Liver (tissue), 3 donors: Measurements from ENCODE around the gene ACOT7.

ENCODE experiments used
- FOXA1 ChIP-seq: IDR thresholded peaks from 2 replicates; pipeline ENCODE4 v1.6.1; 2016; ENCODE audit warnings: antibody characterized with exemption
- RAD21 ChIP-seq, 2 donors: IDR thresholded peaks; 2 replicates each; pipeline ENCODE4 v1.6.1; 2016; ENCODE audit warnings: antibody characterized with exemption in 2 of 2, mild to moderate bottlenecking in 2 of 2
- SP1 ChIP-seq: IDR thresholded peaks from 2 replicates; pipeline ENCODE4 v1.6.1; 2018; ENCODE audit warnings: antibody characterized with exemption, mild to moderate bottlenecking
- TAF1 ChIP-seq: conservative IDR thresholded peaks from 2 replicates; pipeline ENCODE4 v1.6.1; 2016; ENCODE audit warnings: antibody characterized with exemption, mild to moderate bottlenecking
- TF ChIP-seq, protein P1 (sequence below): fragments of 150-350 bp; IDR thresholded peaks from 2 replicates; pipeline ENCODE4 v1.5.1; 2017; ENCODE audit warnings: improper control_type of control experiment, low read depth, low read length; ENCODE audit not compliant: missing input control
- TF ChIP-seq, protein P2 (sequence below): IDR thresholded peaks from 2 replicates; pipeline ENCODE4 v1.6.1; 2016; ENCODE audit warnings: antibody characterized with exemption
- TF ChIP-seq, protein P3 (sequence below): IDR thresholded peaks from 2 replicates; pipeline ENCODE4 v1.6.1; 2016; ENCODE audit warnings: antibody characterized with exemption, mild to moderate bottlenecking
- TF ChIP-seq, protein P4 (sequence below): IDR thresholded peaks from 2 replicates; pipeline ENCODE4 v1.6.1; 2016; ENCODE audit warnings: antibody characterized with exemption
- donor health status: healthy.
- donor health status: healthy.

DNA sequence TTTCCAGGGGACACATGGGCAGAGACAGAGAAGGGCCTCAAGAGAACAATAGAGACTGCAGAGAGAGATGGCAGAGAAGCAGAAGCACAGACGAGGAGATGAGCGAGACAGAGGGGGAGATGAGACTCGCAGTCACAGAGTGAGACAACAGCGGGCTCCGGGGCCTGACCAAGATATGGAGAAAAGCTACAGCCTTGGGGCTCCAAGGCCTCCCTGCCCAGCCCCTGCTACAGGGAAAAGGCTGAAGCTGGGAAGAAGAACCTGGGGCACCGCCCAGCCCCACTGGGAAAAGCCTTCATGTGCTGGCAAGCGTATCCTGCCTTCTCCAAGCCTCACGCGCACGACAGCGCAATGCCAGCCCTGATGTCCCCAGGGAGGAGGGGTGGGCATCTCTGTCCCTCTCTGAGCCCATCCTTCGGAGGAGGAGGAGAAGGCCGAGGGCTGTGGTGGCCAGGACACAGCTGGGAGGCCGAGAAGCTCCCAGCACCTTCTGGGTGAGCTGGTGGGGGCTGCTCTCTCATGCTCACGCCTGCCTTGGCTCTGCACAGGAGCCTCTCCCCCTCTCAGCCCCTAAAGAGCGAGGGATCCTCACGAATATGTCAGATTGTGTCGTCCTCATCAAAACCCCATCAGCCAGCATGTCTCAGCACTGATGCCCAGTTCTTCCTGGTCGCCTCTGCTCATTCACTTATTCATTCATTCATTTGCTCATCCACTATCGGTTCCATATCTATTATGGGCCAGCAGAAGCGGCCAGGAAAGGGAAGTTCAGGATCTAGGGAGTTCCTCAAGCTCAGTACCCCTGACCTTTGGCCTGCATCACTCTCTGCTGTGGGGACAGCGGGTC is 56.6 kb downstream of the ACOT7 start:
- no peak for TF ChIP-seq FOXA1
- TF ChIP-seq, protein P1, sequence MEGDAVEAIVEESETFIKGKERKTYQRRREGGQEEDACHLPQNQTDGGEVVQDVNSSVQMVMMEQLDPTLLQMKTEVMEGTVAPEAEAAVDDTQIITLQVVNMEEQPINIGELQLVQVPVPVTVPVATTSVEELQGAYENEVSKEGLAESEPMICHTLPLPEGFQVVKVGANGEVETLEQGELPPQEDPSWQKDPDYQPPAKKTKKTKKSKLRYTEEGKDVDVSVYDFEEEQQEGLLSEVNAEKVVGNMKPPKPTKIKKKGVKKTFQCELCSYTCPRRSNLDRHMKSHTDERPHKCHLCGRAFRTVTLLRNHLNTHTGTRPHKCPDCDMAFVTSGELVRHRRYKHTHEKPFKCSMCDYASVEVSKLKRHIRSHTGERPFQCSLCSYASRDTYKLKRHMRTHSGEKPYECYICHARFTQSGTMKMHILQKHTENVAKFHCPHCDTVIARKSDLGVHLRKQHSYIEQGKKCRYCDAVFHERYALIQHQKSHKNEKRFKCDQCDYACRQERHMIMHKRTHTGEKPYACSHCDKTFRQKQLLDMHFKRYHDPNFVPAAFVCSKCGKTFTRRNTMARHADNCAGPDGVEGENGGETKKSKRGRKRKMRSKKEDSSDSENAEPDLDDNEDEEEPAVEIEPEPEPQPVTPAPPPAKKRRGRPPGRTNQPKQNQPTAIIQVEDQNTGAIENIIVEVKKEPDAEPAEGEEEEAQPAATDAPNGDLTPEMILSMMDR, result no peak
- TF ChIP-seq, protein P2, sequence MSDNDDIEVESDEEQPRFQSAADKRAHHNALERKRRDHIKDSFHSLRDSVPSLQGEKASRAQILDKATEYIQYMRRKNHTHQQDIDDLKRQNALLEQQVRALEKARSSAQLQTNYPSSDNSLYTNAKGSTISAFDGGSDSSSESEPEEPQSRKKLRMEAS, result no peak
- no peak for TF ChIP-seq RAD21 (IDR thresholded peaks at IDR 0.05)
- TF ChIP-seq, protein P3, sequence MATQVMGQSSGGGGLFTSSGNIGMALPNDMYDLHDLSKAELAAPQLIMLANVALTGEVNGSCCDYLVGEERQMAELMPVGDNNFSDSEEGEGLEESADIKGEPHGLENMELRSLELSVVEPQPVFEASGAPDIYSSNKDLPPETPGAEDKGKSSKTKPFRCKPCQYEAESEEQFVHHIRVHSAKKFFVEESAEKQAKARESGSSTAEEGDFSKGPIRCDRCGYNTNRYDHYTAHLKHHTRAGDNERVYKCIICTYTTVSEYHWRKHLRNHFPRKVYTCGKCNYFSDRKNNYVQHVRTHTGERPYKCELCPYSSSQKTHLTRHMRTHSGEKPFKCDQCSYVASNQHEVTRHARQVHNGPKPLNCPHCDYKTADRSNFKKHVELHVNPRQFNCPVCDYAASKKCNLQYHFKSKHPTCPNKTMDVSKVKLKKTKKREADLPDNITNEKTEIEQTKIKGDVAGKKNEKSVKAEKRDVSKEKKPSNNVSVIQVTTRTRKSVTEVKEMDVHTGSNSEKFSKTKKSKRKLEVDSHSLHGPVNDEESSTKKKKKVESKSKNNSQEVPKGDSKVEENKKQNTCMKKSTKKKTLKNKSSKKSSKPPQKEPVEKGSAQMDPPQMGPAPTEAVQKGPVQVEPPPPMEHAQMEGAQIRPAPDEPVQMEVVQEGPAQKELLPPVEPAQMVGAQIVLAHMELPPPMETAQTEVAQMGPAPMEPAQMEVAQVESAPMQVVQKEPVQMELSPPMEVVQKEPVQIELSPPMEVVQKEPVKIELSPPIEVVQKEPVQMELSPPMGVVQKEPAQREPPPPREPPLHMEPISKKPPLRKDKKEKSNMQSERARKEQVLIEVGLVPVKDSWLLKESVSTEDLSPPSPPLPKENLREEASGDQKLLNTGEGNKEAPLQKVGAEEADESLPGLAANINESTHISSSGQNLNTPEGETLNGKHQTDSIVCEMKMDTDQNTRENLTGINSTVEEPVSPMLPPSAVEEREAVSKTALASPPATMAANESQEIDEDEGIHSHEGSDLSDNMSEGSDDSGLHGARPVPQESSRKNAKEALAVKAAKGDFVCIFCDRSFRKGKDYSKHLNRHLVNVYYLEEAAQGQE, result no peak
- no peak for TF ChIP-seq SP1
- TF ChIP-seq TAF1, result no peak
- TF ChIP-seq, protein P4, sequence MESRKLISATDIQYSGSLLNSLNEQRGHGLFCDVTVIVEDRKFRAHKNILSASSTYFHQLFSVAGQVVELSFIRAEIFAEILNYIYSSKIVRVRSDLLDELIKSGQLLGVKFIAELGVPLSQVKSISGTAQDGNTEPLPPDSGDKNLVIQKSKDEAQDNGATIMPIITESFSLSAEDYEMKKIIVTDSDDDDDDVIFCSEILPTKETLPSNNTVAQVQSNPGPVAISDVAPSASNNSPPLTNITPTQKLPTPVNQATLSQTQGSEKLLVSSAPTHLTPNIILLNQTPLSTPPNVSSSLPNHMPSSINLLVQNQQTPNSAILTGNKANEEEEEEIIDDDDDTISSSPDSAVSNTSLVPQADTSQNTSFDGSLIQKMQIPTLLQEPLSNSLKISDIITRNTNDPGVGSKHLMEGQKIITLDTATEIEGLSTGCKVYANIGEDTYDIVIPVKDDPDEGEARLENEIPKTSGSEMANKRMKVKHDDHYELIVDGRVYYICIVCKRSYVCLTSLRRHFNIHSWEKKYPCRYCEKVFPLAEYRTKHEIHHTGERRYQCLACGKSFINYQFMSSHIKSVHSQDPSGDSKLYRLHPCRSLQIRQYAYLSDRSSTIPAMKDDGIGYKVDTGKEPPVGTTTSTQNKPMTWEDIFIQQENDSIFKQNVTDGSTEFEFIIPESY, result no peak
